Stimulated activated CD4-positive, alpha-beta T cell treated with anti-CD3 and anti-CD28 coated beads, Interleukin-15, amount 100 ng/mL, for 24 hours (primary cell): ENCODE results near the gene PCBP2.
A peak's percentile ranks its signal among the peaks of the same experiment; 100 is the strongest.
"Not testable (repeated sequence)": the region's sequence is repeated elsewhere in the genome, so short reads cannot be mapped to it uniquely, and the experiment has no call there.

Experiments used
- DNase-seq: peaks from one replicate; pipeline ENCODE4 v3.0.0-alpha.2; 2020

PCBP2 gene

DNA sequence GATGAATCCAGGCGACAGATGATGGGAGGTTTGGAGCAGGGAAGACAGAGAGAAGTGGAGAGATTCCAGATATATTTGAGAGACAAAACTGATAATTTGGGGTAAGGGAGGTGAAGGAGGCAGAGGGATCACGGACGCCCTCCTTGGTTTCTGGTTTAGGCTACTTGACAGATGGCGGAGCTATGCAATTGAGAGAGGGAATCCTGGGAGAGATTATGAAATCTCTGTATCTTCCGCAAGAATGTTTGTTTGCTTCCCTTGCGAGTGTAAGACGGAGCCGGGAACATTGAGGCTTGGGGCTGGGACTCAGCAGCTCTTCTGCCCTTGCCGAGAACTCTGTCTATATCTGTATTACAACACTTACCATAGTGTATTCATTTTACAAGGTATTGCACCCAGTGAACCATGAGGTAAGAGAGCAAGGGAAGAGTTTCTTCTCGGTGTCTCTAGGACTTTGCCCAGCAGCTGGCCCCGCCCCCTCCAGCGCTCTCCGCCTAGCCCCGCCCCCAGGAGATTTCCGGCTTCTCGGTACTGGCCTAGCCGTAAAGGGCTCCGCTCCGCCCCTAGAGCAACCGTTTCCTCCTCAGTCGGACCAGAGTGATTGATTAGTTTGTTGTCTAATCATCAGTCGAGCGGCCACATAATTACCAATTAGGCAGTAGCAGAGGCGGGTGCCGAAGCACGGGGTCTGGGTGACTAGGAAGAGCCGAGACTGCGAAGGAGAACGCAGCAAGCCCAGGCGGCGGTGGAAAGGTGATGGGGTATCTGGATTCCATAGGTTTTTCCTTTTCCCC lies 10.7 kb upstream of the PCBP2 start, which contains the start of gene PRR13:
Gene PRR13 (plus strand): TSS at position 695 of the 794 bp plus-strand sequence. CDS start 981 bp downstream, outside the sequence.
- DNase-seq: peak; percentile 100

DNA sequence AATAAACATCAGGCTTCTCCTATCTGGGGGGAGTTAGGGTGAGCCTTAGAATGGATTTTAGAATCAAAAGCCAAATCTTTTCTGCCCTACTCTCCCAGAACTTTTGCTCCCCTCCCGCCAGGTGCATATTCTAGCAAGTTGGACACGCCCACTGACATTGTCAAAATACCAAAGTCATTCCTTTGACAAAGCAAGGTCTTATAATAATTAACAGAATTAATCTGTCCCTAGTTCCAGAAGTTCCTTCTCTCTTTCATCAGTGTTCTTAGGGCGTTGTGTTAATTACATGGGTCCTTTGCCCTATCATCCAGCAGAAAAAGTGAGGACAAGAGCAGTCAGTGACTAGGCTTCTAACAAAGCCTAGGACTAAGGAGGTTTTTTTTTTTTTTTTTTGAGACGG lies 7.9 kb upstream of the PCBP2 start:
- DNase-seq: no peak

DNA sequence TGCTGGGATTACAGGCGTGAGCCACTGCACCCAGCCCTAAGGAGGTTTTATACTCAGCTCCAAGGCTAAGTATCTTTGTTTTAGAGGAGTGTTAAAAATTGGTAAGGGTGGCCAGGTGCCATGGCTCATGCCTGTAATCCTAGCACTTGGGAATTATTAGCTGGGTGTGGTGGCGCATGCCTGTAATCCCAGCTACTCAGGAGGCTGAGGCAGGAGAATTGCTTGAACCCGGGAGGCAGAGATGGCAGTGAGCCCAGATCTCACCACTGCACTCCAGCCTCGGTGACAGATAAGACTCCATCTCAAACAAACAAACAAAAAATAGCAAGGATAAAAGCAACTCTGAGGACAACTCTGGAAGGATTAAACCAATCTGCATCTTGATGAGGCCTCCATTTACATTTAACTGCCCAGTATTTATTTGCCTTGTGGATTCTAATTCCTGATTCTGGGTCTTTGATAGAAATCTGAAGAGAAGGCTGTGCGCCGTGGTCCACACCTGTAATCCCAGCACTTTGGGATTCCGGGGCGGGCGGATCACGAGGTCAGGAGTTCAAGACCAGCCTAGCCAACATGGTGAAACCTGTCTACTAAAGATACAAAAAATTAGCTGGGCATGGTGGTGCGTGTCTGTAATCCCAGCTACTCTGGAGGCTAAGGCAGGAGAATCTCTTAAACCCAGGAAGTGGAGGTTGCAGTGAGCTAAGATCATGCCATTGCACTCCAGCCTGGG lies 7.1 kb upstream of the PCBP2 start:
- DNase-seq: not testable (repeated sequence)

DNA sequence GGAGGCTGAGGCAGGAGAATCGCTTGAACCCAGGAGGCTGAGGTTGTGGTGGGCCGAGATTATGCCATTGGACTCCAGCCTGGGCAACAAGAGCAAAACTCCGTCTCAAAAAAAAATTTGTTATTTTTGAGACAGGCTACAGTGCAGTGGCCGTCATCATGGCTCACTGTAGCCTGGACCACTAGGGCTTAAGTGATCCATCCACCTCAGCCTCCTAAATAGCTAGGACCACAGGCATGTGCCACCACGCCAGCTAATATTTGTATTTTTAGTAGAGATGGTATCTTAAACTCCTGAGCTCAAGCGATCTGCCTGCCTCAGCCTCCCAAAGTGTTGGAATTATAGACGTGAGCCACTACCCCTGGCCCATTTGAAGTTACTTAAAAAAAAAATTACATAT lies 966 bp upstream of the PCBP2 start:
- no peak for DNase-seq

DNA sequence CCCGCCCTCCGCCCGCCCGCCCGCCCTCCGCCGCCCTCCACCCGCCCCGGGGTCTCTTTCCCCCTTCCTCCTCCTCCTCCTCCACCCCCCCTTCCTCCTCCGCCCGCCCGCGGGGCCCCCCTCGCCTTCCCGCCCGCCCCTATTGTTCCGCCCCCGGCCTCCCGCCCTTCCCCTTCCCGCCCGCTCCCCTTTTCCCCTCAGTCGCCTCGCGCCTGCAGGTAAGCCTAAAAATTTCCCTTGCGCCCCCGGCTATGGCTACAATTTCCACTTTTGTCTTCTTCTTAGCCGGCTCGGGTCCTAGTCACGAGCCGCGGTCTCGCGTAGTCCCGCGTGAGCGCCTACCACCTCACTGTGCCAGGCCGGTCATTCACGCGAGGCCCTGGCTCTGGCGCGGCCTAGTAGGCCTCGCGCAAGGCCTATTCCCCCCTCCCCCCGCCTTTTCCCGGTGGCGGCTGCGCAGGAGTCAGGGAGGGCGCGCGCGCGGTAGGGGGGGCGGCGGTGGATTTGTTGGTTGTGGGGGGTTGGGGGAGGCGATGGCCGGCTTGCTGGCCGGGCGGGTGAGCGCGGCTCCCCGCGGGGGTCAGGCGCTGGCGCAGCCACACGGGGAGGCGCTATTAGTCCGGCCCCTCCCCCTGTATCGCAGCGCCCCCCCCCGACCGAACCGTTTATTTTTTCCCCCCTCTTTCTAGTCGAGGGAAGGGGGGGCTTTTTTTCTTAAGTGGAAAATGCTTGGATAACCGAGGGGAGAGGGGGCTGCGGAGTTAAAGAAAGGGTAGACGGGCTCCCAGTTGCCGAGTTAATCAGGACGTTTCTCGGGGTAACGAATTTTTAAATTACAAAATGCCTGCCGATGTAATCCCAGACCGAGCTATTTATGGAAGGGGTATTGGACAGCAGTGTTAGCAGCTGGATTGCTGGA lies 516 bp downstream of the PCBP2 start:
- peak; percentile 79 for DNase-seq

DNA sequence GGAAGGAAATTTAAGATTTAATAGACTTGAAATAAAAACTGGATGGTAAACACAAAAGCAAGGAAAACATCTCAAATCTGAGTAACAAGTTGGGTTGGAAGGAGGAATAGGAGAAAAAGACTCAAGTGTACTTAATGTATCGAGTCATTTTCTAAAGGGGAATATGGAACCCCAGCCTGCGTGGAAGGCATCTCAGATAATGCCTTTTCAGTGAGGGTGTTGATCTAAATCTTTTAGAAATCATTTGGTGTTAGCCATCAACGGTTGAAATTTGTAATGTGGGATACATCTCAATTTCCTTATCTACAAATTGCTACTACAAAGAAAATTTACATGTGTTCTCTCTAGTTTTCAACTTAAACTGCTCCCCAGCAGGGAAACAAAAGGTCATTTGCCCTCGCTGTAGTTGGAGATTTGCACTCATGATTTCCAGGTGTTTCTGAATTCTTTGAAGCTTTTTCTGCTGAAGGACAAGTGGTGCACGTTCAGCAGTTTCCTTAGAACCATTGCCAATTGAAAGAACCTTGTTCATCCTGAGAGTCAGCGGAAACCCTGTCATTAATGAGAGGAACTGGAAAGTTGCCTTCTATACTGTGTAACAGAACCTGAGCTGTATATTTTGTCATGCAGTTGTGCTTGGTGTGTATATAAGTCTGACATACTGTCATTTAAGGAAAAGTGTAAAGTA lies 2.2 kb downstream of the PCBP2 start:
- DNase-seq: no peak

DNA sequence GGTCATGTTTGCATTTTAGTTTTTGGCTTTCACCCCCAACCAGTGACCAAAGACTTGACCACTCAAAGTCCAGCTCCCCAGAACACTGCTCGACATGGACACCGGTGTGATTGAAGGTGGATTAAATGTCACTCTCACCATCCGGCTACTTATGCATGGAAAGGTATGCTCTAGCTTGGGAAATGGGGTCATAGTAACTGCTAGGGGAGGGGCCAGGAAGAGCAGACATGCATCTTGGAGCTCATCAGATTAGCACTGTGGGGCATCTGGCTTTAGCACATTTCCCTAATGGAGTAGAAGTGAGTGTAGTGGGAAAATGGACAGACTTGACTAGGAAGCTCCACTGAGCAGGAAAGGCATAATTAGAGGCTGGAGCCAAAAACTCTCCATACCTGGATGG lies 2.8 kb downstream of the PCBP2 start:
- DNase-seq: no peak

DNA sequence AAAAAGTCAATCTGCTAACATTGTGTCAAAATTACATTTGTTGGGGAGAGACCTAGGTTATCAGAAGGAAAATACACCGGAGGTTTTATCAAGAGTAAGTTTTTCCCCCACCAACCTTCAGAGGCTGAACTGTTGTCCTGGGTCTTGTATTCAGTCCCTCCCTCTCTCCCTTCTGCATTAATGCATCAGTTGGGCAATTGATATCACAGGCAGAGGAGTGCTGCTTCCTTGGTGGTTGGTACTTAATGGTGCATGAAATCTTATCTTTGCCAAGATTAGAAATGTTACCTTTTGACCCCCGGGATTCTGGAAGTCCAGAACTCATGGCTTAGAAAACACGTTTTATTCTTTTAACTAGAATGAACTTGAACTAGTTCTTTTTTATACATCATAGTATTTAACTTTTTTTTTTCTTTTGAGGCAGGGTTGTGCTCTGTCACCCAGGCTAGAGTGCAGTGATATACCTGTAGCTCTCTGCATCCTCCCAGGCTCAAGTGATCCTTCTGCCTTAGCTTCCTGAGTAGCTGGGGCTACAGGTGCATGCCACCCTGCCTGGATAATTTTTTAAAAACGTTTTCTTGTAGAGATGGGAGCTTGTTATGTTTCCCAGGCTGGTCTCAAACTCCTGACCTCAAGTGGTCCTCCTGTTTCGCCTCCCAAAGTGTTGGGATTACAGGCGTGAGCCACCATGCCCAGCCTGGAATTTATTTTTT lies 4.9 kb downstream of the PCBP2 start:
- DNase-seq: no peak

DNA sequence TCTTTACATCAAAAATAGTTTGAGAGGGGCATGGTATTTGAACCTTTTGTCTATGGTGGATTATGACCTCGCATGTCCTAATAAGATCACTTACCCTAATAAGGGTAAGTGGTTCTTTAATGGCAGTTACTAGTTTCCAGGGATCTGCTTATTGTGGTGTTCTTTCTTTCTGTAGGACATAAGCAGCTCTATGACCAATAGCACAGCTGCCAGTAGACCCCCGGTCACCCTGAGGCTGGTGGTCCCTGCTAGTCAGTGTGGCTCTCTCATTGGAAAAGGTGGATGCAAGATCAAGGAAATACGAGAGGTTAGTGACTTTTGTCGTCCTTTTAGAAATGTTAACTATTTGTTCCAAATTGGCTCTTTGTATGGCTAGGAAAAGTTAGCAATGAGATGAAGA lies 7.2 kb downstream of the PCBP2 start:
- DNase-seq: no peak

DNA sequence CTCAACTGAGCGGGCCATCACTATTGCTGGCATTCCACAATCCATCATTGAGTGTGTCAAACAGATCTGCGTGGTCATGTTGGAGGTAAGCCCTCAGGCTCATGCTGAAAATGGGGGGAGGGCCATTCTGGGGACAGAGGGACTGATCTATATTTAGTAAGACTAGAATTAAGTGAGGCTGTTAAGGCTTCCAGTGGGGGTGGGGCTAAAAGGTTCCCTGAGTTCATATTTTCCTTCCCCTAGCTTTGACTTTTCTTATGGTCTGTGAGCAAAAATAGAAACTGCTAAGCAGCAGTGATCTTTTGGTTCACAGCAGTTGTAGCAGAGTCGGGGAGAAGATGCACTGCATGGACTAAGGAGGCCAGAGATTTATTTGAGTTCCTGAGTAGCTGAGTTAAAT lies 9.2 kb downstream of the PCBP2 start:
- DNase-seq: no peak

DNA sequence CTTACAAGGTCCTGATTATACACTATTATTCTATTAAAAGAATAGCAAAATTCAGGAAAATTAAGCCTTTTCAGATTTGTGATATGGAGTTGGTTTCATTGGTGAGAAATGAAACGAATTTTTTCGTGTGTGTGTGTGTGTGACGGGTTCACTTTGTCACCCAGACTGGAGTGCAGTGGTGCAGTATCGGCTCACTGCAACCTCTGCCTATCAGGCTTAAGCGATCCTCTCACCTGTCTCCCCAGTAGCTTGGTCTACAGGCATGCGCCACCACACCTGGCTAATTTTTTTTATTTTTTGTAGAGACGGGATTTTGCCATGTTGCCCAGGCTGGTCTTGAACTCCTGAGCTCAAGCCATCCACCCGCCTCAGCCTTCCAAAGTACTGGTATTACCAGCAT lies 9.7 kb downstream of the PCBP2 start:
- no peak for DNase-seq

DNA sequence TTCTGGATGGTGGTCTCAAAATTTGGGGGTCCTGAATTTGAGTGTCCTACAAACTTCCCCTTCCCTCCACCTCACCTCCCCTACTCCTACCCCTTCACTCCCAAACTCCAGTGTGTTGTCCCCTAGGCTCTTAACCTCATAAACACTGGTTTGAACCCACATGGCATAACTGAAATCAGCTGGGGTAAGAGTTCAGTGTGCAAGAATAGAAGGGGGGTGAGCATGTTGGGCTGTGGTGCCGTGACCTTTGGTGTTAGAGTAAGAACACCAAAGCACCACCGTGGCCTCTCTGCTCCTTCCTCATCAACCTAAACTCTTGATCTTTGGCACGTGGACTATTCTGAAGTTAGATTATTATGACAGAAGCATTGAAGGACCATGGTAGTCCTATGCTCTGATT lies 11.0 kb downstream of the PCBP2 start:
- DNase-seq: no peak

DNA sequence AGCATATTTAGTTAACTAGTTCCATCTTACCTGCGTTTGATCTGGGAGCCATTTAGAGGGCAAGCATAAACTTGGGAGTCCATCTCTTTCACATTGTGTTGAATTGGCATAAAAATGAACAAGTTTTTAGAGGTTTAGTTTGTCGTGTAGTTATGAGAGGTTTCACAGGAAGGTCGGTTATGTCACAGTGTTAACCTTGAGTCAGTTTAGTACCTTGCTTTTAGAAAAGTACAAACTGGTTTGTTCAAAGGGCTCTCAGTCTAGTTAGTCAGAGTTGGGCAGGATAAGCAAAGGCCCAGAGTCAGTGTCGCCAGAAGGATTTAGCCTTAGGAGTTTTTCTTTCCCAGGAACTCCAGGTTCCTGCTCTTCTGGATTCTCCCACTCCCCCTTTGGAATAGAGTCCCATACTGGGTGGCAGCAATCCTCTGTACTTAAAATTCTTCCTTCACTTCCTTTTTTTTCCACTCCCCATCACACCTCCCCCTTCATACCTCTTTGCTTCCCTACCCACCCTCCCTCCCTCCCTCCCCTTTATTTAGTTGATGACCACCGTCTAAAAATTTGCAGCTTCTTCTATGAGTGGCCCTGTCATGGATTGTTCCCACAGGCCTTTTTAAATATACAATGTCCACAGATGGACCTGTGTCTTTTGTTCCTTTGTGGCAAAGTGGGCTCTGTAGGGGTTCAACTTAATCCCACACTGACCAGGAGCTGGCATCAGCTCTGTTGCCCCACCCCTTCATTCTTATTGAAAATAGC lies 12.1 kb downstream of the PCBP2 start:
- no peak for DNase-seq

DNA sequence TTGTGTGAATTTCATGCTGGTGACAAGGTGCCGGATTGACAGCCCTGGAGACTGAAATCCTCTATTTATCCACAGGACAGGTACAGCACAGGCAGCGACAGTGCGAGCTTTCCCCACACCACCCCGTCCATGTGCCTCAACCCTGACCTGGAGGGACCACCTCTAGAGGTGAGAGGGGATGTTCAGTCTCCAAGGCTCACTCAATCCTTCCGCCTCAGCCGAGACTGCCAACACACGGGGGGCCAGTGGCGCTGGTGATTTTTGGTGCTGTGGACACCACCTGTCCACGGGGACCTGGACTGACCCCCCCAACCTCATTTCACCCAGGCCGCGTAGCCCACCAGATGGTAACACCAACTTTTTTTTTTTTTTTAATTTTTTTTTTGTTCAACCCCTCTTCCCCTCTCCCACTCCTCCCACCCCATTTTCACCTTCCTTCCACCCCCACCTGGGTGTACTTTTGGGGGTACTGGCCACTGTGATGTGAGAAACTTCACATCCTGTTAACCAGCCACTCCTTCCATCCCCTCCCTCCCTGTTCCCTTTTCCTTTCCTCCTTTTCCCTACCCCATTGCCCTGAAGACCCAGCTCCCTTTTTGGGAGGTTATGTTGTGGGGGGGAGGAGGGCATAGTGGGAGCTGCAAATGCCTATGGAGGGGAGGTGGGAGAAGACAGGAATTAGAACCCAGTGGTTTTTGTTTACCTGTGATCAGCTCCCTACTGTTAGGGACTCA lies 12.9 kb downstream of the PCBP2 start:
- no peak for DNase-seq

DNA sequence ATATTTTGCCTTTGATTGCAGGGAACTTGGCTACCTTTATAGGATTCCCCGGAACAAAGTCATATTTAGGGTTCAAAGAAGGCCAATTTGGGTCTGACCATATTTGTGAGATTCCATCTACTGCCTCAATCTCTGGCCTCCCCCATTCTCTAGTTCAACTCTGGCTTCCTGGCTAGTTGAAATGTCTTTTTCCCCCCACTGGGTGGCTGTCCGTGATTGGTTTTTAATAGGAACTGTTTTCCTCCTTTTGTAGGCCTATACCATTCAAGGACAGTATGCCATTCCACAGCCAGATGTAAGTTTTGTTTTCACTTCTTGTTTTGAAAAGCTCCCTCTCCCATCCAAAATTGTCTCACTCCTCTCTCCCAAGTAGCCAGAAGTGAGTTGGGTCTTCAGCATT lies 13.8 kb downstream of the PCBP2 start:
- DNase-seq: no peak

DNA sequence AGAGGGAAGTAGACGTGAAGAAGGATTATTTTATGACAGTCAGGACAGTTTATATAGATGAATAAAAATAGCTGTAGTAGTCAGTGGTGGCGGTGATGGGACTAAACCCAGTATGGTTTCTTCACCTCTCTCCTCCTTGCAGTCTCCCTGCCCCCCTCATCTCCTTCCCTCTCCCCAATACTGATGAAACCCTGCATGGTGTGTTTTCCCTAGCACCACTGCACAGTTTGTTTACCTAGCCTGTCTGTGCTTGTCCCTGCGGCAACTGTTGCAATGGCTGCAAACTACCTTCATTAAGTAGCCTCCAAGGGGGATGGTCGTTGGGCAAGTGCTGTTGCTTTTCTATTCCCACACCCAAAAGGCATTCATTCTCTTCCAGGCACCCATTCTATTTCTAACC lies 14.7 kb downstream of the PCBP2 start:
- no peak for DNase-seq

DNA sequence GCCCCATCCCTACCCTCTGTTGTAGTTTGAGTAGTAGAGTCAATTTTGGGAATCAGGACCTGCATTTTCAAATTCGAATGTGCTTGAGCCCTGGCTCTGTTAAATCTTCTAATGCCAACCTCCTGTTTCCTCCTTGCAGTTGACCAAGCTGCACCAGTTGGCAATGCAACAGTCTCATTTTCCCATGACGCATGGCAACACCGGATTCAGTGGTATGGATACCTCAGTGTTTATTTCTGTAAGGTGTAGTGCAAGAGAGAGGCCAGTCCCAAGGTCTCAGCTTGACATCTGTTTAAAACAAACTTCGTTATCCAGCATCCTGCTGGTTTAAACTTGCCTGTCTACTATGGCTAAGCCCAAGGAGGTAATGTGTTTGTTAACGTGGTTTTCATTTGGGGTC lies 15.2 kb downstream of the PCBP2 start:
- DNase-seq: no peak

DNA sequence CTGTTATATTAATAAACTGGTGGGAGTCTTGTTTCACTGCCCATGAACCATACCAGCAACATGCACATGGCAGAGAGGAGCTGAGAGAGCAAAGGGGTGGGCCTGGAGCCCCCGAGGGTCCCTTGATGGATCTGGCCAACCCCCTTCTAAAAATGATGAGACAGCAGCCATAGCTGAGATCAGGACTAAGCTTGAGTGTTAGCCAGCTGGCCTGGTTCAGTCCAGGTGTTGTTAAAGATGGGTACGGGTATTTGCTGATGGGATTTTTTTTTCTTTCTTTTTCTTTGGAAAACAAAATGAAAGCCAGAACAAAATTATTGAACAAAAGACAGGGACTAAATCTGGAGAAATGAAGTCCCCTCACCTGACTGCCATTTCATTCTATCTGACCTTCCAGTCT lies 16.0 kb downstream of the PCBP2 start:
- no peak for DNase-seq

DNA sequence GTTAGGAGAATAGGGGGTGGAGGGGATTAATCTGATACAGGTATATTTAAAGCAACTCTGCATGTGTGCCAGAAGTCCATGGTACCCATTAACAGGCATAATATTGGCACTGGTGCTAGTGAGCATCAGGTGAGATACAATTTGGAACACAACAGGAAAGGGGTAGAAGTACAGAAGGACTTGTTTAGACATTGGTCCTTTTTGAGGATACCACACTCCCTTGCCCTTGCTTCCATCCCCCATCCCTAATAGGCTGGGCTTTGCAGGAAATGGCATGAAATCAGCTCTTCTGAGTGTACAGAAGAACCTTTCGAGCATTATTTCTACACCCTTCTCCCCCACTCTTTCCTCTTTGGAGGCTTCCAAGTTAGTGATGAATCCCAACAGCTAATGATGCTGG lies 16.4 kb downstream of the PCBP2 start:
- DNase-seq: no peak

DNA sequence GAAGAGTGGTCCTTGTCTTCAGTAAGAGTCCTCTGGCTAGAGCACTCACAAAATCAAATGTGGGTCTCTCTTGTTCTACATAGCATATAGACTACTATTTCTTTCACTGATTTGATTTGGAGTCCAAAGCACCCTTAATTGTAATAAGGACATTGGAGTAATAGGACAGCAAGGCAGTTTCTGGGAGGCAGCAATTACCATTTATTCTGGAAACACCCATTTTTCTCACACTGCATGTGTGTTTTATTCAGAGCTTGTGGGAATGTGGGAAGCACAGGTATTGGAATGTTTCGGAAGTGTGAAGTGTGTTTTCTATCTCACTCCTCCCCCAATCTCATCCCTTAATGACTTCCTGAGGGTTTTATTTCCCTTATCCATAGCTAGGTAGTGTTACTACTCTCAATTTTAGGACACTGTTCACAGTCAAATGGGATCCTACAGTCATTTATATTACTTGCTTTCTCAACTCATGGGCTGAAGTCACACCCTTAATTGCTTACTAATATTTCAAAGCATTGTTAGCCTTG lies 20.2 kb downstream of the PCBP2 start:
- no peak for DNase-seq
